Measurements from ENCODE around the gene BANP. TPM values are rescaled to one million over a fixed set of nuclear protein-coding genes. Genes with fewer than 3 reads are reported as not detected.
"Not testable (repeated sequence)": the region's sequence is repeated elsewhere in the genome, so short reads cannot be mapped to it uniquely, and the experiment has no call there.

BANP gene
- total and polyA plus RNA-seq, 2 experiments from 2014 or later: 26.7 to 27.9 TPM

DNA sequence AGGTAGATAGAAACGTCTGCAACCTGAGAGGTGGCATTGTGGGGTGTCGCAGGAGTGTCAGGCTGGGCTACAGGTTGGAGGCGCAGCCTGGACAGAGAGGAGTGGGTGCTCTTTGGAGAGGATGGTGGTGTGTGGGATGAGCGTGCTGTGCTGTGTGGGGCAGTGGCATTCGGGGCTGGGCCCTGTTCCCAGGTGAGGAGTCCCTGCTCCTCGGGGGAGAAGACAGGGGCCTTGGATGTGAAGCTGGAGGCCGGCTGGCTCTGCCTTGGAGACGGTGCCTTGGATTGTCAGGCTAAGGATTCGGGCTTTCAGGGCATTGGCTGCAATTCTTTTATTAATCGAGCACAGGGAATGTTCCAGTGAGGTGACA, 69.3 kb downstream of the BANP start:
- Histone ChIP-seq H3K4me3 (no peak overlapping the region), H3K27ac (no peak overlapping the region), H3K9me3 (ENCODE audit: low read depth) (no peaks in the 10 kb centered on the region), H3K36me3 (no peaks in the 10 kb centered on the region), H3K27me3 (no peaks in the 10 kb centered on the region), H3K4me1 (ENCODE audit: low read depth) (peaks cover 4% of the 10 kb centered on the region)
- TF ChIP-seq CTCF (IDR thresholded peaks at IDR 0.05; ENCODE audit: low read depth, low read length): no peak
- DNase-seq (ENCODE audit: low read depth in 1 of 2, low spot score in 1 of 2): no peak

DNA sequence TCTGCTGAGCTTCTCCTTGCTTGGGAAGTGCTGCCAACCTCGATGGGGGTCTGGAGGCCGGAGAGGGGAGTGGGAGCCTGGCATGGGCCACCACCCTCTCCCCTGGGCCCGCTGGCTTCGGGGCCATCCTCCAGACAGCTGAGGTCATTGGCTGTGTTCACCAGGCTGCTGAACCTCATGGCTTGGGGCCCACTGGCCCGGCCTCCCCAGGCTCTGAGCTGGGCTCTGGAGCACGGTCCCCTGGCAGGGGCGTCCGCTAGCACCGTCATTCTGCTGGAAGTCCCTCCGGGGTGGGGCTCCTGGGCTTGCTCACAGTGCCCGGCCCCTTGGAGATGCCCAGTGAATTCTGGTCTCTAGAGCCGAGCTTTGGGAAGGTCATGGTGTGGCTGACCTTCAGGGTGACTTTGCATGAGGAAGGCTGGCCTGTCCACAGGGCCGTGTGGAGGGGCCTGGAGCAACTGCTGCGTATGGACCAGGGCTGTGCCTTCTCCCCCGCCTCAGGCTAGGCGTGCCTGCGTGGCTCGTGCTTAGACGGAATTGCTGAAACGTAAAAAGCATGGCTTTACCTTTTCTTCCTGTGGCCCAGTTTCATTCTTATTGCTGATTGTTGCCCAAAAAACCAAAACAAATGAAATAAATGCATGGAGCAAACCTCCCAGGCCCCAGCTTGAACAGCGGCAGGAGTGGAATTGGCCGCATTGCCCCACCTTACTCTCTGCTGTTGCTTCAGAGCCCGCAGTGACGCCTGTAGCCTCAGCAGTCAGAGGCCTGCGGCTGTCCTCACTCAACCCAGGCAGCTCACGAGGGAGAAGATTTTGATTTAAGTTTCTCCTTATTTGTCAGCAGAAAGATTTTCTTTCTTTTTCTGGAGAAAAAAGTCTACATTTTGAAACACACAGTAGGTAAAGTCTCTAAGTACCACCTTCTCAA, 70.1 kb downstream of the BANP start:
- H3K9me3 ChIP-seq (ENCODE audit: low read depth); DNase-seq (ENCODE audit: low read depth in 1 of 2, low spot score in 1 of 2); H3K27me3 ChIP-seq; H3K4me1 ChIP-seq (ENCODE audit: low read depth); H3K36me3 ChIP-seq; H3K27ac ChIP-seq; H3K4me3 ChIP-seq: not testable (repeated sequence)

- no peak for TF ChIP-seq CTCF (IDR thresholded peaks at IDR 0.05; ENCODE audit: low read depth, low read length)
- H3K27ac ChIP-seq: no peak overlapping the region
- no peaks in the 10 kb centered on the region for H3K36me3 ChIP-seq
- H3K4me3 ChIP-seq: no peak overlapping the region
- H3K9me3 ChIP-seq (ENCODE audit: low read depth): no peaks in the 10 kb centered on the region
- DNase-seq (ENCODE audit: low read depth in 1 of 2, low spot score in 1 of 2): no peak
- peaks cover 7% of the 10 kb centered on the region for H3K4me1 ChIP-seq (ENCODE audit: low read depth)
- H3K27me3 ChIP-seq: no peaks in the 10 kb centered on the region
These were observed 71.1 kb downstream of the BANP start for GRCh38 chr16:88022076-88023042.

DNA sequence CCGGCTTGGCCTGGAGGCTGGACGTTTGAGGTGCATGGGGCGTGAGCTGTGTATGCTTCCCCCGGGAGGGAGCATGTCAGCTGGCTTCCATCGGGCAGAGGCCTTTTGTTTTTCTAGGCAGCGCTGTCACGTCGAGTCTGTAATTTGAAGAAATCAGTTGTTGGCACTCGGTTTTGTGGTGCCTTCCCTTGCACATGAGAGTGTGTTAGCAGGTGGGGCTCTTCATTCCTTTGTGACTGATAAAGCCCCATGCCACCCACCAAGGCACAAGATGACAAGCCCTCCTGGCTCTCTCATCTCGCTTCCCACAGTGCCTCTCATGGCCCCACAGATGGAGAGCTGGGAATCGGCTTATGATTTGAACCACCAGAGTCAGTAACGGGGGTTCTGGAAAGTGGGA, 72.1 kb downstream of the BANP start:
- DNase-seq (ENCODE audit: low read depth in 1 of 2, low spot score in 1 of 2): no peak
- no peaks in the 10 kb centered on the region for H3K36me3 ChIP-seq
- no peak for TF ChIP-seq CTCF (IDR thresholded peaks at IDR 0.05; ENCODE audit: low read depth, low read length)
- no peaks in the 10 kb centered on the region for H3K27me3 ChIP-seq
- H3K27ac ChIP-seq: no peak overlapping the region
- H3K4me1 ChIP-seq (ENCODE audit: low read depth): peaks cover 7% of the 10 kb centered on the region
- no peaks in the 10 kb centered on the region for H3K9me3 ChIP-seq (ENCODE audit: low read depth)
- no peak overlapping the region for H3K4me3 ChIP-seq

DNA sequence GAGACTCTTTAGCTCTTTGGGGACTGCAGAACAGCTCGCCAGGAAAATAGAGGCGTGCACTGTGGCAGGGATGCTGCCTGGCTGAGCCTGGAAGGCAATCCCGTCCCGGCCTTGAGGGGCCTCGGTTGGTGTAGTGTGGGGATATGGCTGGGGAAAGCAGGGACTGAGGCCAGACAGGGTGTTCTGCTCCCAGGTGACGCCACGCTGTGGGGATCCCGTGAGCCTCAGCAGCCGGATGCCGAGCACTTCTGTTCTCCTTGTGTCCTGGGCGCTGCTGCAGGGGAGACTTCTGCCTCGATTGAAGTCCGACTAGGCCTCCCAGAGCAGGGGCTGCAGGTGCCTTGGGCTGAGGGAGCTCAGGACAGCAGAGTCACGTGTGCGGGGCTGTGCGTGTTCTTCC, 72.6 kb downstream of the BANP start:
- Histone ChIP-seq H3K27me3 (no peaks in the 10 kb centered on the region), H3K9me3 (ENCODE audit: low read depth) (no peaks in the 10 kb centered on the region), H3K4me1 (ENCODE audit: low read depth) (peaks cover 7% of the 10 kb centered on the region), H3K27ac (no peak overlapping the region), H3K4me3 (no peak overlapping the region), H3K36me3 (no peaks in the 10 kb centered on the region)
- DNase-seq (ENCODE audit: low read depth in 1 of 2, low spot score in 1 of 2): no peak
- TF ChIP-seq CTCF (IDR thresholded peaks at IDR 0.05; ENCODE audit: low read depth, low read length): no peak

Data from cardiac muscle cell (in vitro differentiated cells and primary cell).